Endothelial cell (in vitro differentiated cells): Measurements from ENCODE around the gene CAMK1D. TPM values are rescaled to one million over a fixed set of nuclear protein-coding genes. Genes with fewer than 3 reads are reported as not detected.

Experiments used
- DNase-seq: peaks from one replicate; pipeline ENCODE4 v3.0.0; 2021; ENCODE audit warnings: low spot score
- H3K27ac Mint-ChIP-seq: one replicate; pipeline ENCODE4 v1.8.0; 2021; ENCODE audit warnings: mixed read lengths, inconsistent platforms; ENCODE audit not compliant: unreplicated experiment
- H3K27me3 Mint-ChIP-seq: one replicate; pipeline ENCODE4 v1.8.0; 2021; ENCODE audit warnings: mild to moderate bottlenecking, moderate library complexity, mixed read lengths, inconsistent platforms; ENCODE audit not compliant: unreplicated experiment
- H3K36me3 Mint-ChIP-seq: one replicate; pipeline ENCODE4 v1.8.0; 2021; ENCODE audit warnings: mild to moderate bottlenecking, low read depth, mixed read lengths, inconsistent platforms; ENCODE audit not compliant: unreplicated experiment
- H3K4me1 Mint-ChIP-seq: one replicate; pipeline ENCODE4 v1.8.0; 2021; ENCODE audit warnings: mild to moderate bottlenecking, mixed read lengths, inconsistent platforms; ENCODE audit not compliant: unreplicated experiment
- H3K4me3 Mint-ChIP-seq: one replicate; pipeline ENCODE4 v1.8.0; 2021; ENCODE audit warnings: mild to moderate bottlenecking, mixed read lengths, inconsistent platforms; ENCODE audit not compliant: unreplicated experiment
- H3K9me3 Mint-ChIP-seq: one replicate; pipeline ENCODE4 v1.8.0; 2021; ENCODE audit warnings: mixed read lengths, inconsistent platforms; ENCODE audit not compliant: unreplicated experiment
- CTCF ChIP-seq: fragments of 200-600 bp; sonication (generic); IDR thresholded peaks from one replicate; pipeline ENCODE4 v1.5.0; 2021; ENCODE audit warnings: antibody characterized with exemption; ENCODE audit not compliant: unreplicated experiment
- total RNA-seq: library from RNA; stranded (reverse); fragmentation: NEBNext Ultra II Directional; extraction: Animal tissue kit (Norgen Biotek cat#: 25700); gene quantifications from one replicate; pipeline ENCODE4 v1.2.1, GENCODE V29; 2021; ENCODE audit not compliant: unreplicated experiment

CAMK1D gene
- total RNA-seq, 1 donor from 2014 or later = 4.1 TPM

DNA sequence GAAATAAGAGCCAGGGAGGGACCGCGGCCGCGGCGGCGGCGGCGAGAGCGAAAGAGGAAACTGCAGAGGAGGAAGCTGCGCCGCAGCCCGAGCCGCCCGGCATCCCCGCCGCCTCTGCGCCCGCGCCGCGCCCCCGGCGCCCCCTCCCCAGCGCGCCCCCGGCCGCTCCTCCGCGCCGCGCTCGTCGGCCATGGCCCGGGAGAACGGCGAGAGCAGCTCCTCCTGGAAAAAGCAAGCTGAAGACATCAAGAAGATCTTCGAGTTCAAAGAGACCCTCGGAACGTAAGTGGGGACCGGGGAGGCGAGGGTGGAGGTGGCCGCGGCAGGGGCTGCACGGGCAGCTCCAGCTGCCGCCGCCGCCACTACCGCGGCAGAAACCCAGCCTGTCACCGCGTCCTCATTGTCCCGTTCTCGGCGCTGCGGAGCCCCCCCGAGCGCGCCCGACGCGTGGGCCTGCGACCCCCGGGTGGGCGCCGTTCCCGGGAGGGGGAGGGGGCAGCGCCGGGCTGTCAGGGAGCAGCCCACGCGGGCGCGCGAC is 351 bp downstream of the CAMK1D start:
- no peak overlapping the region for H3K27ac Mint-ChIP-seq

DNA sequence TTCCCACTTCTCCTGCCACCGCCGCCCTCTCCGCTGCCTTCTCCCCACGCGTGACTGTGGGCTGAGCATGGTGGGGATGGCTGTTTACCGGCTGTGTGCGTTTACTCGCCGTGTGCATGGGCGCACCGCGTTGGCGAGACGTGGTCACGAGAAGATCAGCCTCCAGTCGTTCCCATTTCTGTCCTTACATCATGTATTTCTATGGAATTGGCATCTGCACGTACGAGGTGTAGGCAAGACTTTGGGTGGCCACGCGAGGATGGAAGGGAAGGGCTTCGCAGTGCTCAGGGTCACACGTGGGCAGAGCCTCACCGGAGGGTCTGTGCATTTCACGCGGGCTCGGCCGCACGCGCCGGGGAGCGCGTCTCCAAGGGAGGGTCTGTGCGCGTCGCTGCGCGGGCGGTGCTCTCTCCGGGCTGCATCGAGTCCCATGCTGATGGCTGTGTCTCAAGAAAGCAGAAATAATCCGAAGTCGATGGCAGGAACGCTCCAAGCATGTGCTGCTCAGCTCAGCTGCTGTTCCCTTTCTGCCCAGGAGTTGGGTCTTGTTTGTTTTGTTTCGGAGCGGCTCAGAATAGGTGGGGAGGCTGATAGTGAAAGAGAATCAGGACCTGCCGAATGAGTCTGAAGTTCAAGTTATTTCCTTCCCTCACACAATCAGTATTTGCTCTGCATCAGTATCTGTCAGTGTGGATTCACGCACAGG is 973 bp downstream of the CAMK1D start:
- peak; percentile 28 for DNase-seq
- no peak for TF ChIP-seq CTCF
- Mint-ChIP-seq H3K4me1 (peaks cover 10% of the 10 kb centered on the region), H3K27me3 (peaks cover 16% of the 10 kb centered on the region), H3K9me3 (no peaks in the 10 kb centered on the region), H3K36me3 (peaks cover 4% of the 10 kb centered on the region), H3K4me3 (peak overlapping the region; percentile 95), H3K27ac (peak overlapping the region; percentile 65)

More for the DNA sequence above, 351 bp downstream of the CAMK1D start:
- peaks cover 4% of the 10 kb centered on the region for H3K36me3 Mint-ChIP-seq
- H3K4me1 Mint-ChIP-seq = peaks cover 10% of the 10 kb centered on the region
- DNase-seq = no peak
- no peaks in the 10 kb centered on the region for H3K9me3 Mint-ChIP-seq
- TF ChIP-seq CTCF = no peak
- peaks cover 16% of the 10 kb centered on the region for H3K27me3 Mint-ChIP-seq
- peak overlapping the region; percentile 91 for H3K4me3 Mint-ChIP-seq

- peaks cover 10% of the 10 kb centered on the region for H3K4me1 Mint-ChIP-seq
- H3K9me3 Mint-ChIP-seq = no peaks in the 10 kb centered on the region
- H3K36me3 Mint-ChIP-seq = peaks cover 4% of the 10 kb centered on the region
- H3K27ac Mint-ChIP-seq = no peak overlapping the region
- peak overlapping the region; percentile 95 for H3K4me3 Mint-ChIP-seq
- no peak for DNase-seq
- peaks cover 16% of the 10 kb centered on the region for H3K27me3 Mint-ChIP-seq
- TF ChIP-seq CTCF = no peak
These were observed 1.6 kb downstream of the CAMK1D start for GRCh38 chr10:12350925-12351324.

- Mint-ChIP-seq H3K27ac (no peak overlapping the region), H3K9me3 (no peaks in the 10 kb centered on the region), H3K27me3 (peaks cover 16% of the 10 kb centered on the region), H3K36me3 (peaks cover 4% of the 10 kb centered on the region), H3K4me3 (no peak overlapping the region), H3K4me1 (peaks cover 10% of the 10 kb centered on the region)
- no peak for TF ChIP-seq CTCF
- no peak for DNase-seq
These were observed 2.1 kb downstream of the CAMK1D start for GRCh38 chr10:12351447-12351846.

- H3K27ac Mint-ChIP-seq = no peak overlapping the region
- no peak for DNase-seq
- peaks cover 10% of the 10 kb centered on the region for H3K4me1 Mint-ChIP-seq
- peaks cover 4% of the 10 kb centered on the region for H3K36me3 Mint-ChIP-seq
- TF ChIP-seq CTCF = no peak
- H3K9me3 Mint-ChIP-seq = no peaks in the 10 kb centered on the region
- H3K4me3 Mint-ChIP-seq = no peak overlapping the region
- H3K27me3 Mint-ChIP-seq = peaks cover 14% of the 10 kb centered on the region
These were observed 2.5 kb downstream of the CAMK1D start for GRCh38 chr10:12351889-12352288.
